ENCODE results near the gene BCL11A. TPM values are rescaled to one million over a fixed set of nuclear protein-coding genes. Genes with fewer than 3 reads are reported as not detected.
A peak's percentile ranks its signal among the peaks of the same experiment; 100 is the strongest.

Gene BCL11A
- polyA plus RNA-seq, 3 donors = 8.7 to 15.6 (median 11.1) TPM

DNA sequence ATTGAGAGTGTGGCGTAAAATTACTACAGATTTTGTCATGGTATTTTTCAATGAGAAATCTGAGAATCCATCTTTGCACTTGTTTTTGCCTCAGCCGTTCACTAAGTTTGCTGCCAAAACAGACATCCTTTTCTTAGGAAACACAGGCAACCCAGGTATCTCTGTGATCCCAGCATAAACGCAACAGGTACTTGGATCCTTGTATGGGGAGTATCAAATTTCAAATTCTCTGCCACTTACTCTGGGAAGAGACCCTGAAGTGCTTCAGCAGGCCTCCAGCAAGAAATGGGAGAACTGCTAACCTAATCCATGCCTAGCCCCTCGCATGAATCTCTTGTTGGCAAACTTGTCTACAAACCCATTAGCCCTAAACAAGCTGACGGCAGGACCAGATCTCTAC is 83.1 kb downstream of the BCL11A start:
- TF ChIP-seq CTCF (IDR thresholded peaks at IDR 0.05) = no peak
- intact Hi-C loops (cut with micrococcal nuclease) = no loop called here
- Mint-ChIP-seq H3K36me3 (peaks cover 26% of the 10 kb centered on the region in 2 donors), H3K4me3 (no peak overlapping the region), H3K4me1 (peaks cover 40% of the 10 kb centered on the region), H3K27me3 (ENCODE audit: low read depth in 3 of 3) (no peaks in the 10 kb centered on the region), H3K9me3 (peaks cover 0 to 5% (median 4%) of the 10 kb centered on the region in 7 donors), H3K27ac (peak overlapping the region in 2 of 7 donors; percentile 14 to 38)
- Histone ChIP-seq H3K9ac (ENCODE audit: insufficient read depth, low read length, poor library complexity, severe bottlenecking) (no peak overlapping the region), H3K4me1 (ENCODE audit: control insufficient read depth in 1 of 2, insufficient read depth in 2 of 2, low read length in 2 of 2) (peaks cover 18 to 25% of the 10 kb centered on the region in 2 donors), H3K36me3 (replicated peaks in 1 of 2; ENCODE audit: control insufficient read depth in 1 of 2, insufficient read depth in 2 of 2, low read length in 2 of 2) (peaks cover 0 to 16% of the 10 kb centered on the region in 2 donors), H4K20me1 (ENCODE audit: insufficient read depth, low read length) (no peaks in the 10 kb centered on the region), H3K9me3 (replicated peaks in 1 of 2; ENCODE audit: control insufficient read depth in 1 of 2, insufficient read depth in 1 of 2, low read length in 2 of 2) (peaks cover 0 to 4% of the 10 kb centered on the region in 2 donors), H2AFZ (ENCODE audit: insufficient read depth, low read depth, low read length, poor library complexity, severe bottlenecking) (no peak overlapping the region), H3K27ac (ENCODE audit: low read depth in 1 of 2, low read length in 2 of 2) (no peak overlapping the region), H3K4me2 (replicated peaks; ENCODE audit: extremely low read depth, low read length, poor library complexity, severe bottlenecking) (no peak overlapping the region), H3K79me2 (ENCODE audit: insufficient read depth, low read length) (peaks cover 53% of the 10 kb centered on the region), H3K4me3 (replicated peaks in 1 of 3; ENCODE audit: low read depth in 2 of 3, low read length in 3 of 3) (no peak overlapping the region), H3K27me3 (ENCODE audit: control insufficient read depth in 2 of 2, insufficient read depth in 2 of 2, low read length in 2 of 2) (no peaks in the 10 kb centered on the region)
- WGBS (ENCODE audit: insufficient coverage) = 100% methylated on average over 2 of the region's 5 CpGs
- no peak for DNase-seq

GRCh38 chr2:60469536-60470317 is 83.7 kb downstream of the BCL11A start:
- no peak overlapping the region for H3K4me3 Mint-ChIP-seq

More at GRCh38 chr2:60469536-60470317, 83.7 kb downstream of the BCL11A start:
- DNase-seq = peak in 1 of 3 donors; percentile 31
- no peak overlapping the region for H3K4me2 ChIP-seq (replicated peaks; ENCODE audit: extremely low read depth, low read length, poor library complexity, severe bottlenecking)
- Mint-ChIP-seq H3K9me3 (peaks cover 0 to 5% (median 4%) of the 10 kb centered on the region in 7 donors), H3K27ac (peak overlapping the region in 3 of 7 donors; percentile 14 to 42 (median 24)), H3K4me1 (peaks cover 40% of the 10 kb centered on the region), H3K36me3 (peaks cover 23% of the 10 kb centered on the region in 2 donors), H3K27me3 (ENCODE audit: low read depth in 3 of 3) (no peaks in the 10 kb centered on the region)
- peaks cover 18 to 25% of the 10 kb centered on the region in 2 donors for H3K4me1 ChIP-seq (ENCODE audit: control insufficient read depth in 1 of 2, insufficient read depth in 2 of 2, low read length in 2 of 2)
- H3K4me3 ChIP-seq (replicated peaks in 1 of 3; ENCODE audit: low read depth in 2 of 3, low read length in 3 of 3) = no peak overlapping the region
- no peak for TF ChIP-seq CTCF (IDR thresholded peaks at IDR 0.05)
- H3K79me2 ChIP-seq (ENCODE audit: insufficient read depth, low read length) = peaks cover 46% of the 10 kb centered on the region
- no peak overlapping the region for H2AFZ ChIP-seq (ENCODE audit: insufficient read depth, low read depth, low read length, poor library complexity, severe bottlenecking)
- no peaks in the 10 kb centered on the region for H4K20me1 ChIP-seq (ENCODE audit: insufficient read depth, low read length)
- H3K36me3 ChIP-seq (replicated peaks in 1 of 2; ENCODE audit: control insufficient read depth in 1 of 2, insufficient read depth in 2 of 2, low read length in 2 of 2) = peaks cover 0 to 16% of the 10 kb centered on the region in 2 donors
- peak overlapping the region in 1 of 2 donors; percentile 11 for H3K27ac ChIP-seq (ENCODE audit: low read depth in 1 of 2, low read length in 2 of 2)
- no peak overlapping the region for H3K9ac ChIP-seq (ENCODE audit: insufficient read depth, low read length, poor library complexity, severe bottlenecking)
- no peaks in the 10 kb centered on the region for H3K27me3 ChIP-seq (ENCODE audit: control insufficient read depth in 2 of 2, insufficient read depth in 2 of 2, low read length in 2 of 2)
- intact Hi-C loops (cut with micrococcal nuclease) = no loop called here
- H3K9me3 ChIP-seq (replicated peaks in 1 of 2; ENCODE audit: control insufficient read depth in 1 of 2, insufficient read depth in 1 of 2, low read length in 2 of 2) = peaks cover 0 to 4% of the 10 kb centered on the region in 2 donors
- 40% methylated on average over 1 of the region's 6 CpGs for WGBS (ENCODE audit: insufficient coverage)
